LHCN-M2 (cell line): Measurements from ENCODE around the gene XRCC4. TPM values are rescaled to one million over a fixed set of nuclear protein-coding genes. Genes with fewer than 3 reads are reported as not detected.

Experiments
- DNase-seq: peaks from one replicate; pipeline ENCODE4 v3.0.0-alpha.2; 2012; ENCODE audit warnings: low read depth
- total RNA-seq: library from RNA; depleted of rRNA; stranded (reverse); fragments of >200 nt; gene quantifications from 2 replicates; pipeline ENCODE4 v1.2.3, GENCODE V29; 2014

The XRCC4 gene
- total RNA-seq, 1 experiment from 2014 or later, result 14.3 TPM

DNA sequence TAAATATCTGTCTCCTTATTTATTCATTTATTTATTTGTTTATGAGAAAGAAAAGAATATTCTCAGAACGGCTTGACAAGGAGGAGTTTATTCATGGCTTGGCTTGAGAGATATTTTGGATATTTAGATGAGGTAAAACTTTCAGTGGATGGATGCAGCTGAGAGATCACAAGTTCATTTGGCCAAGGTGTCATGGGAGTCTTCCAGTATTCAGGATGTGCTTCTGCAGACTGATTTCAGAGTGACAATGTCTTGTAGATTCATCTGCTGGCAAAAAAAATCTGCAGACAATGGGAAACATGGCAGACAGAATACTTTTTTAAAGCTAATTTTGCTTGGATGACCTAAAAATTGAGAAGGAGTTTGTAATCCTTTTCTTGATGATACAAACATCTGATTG lies 38.5 kb downstream of the XRCC4 start:
- no peak for DNase-seq

GRCh38 chr5:83118471-83118870 lies 41.1 kb downstream of the XRCC4 start:
- peak; percentile 27 for DNase-seq

- DNase-seq, result no peak
Measured at GRCh38 chr5:83118976-83119375, 41.6 kb downstream of the XRCC4 start.

- no peak for DNase-seq
Measured at GRCh38 chr5:83124593-83124992, 47.2 kb downstream of the XRCC4 start.

- DNase-seq, result no peak
Measured at GRCh38 chr5:83125560-83125959, 48.2 kb downstream of the XRCC4 start.

DNA sequence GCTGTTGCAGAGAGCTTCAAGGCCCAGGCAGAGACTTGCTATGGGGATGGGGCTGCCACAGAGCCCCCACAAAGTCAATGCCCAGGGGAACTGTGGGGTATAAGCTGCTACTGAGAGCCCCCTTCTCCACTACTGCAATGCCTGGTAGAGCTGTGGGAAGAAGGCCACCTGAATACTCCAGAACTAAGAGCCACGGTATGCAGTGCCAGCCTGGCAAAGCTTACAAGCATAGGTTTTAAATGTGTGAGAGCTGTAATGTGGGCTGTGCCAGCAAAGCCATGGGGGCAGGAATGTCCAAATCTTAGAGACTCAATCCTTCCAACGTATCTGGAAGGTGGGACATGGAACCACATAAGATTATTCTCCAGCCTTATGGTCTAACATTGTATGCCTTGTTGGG lies 49.2 kb downstream of the XRCC4 start:
- no peak for DNase-seq

DNA sequence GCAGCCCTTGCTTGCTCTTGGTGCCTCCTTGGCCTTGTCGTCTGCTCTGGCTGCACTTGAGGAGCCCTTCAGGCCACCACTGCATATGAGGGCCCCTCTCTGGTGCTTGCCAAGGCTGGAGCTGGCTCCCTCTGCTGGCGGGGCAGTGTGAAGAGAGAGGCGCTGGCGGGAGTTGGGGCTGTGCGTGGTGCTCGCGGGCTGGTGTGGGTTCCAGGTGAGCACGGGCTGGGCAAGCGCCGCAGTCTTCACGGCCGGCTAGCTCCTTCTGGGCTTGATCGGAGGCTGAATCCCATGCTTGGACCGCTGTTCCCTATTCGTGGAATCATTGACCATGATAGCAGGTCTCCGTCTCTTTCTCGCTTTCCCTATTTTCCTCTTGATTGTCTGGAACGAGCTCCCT lies 56.5 kb downstream of the XRCC4 start:
- no peak for DNase-seq

GRCh38 chr5:83142526-83142925 lies 65.2 kb downstream of the XRCC4 start:
- DNase-seq, result no peak

DNA sequence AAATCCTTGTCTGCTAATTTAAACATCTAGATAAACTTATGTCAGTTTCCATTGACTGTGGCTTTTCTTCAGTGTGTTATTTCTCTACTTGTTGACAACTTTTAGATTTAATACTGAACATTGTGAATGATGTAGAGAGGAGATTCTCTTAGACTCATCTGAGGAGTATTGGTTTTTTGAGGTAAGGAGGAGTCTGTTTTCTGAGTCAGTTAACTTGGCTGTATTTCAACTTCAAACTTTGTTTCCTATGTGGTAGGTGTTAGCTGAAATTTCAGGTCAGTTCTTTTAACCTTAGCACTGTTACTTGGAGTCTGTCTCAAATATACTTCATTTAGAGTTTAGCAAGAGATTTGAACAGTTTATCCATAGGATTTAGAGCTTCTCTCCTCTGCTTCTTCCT lies 67.9 kb downstream of the XRCC4 start:
- no peak for DNase-seq

GRCh38 chr5:83145882-83146331 lies 68.6 kb downstream of the XRCC4 start:
- DNase-seq, result peak; percentile 77

- DNase-seq, result no peak
Measured at GRCh38 chr5:83146441-83146840, 69.1 kb downstream of the XRCC4 start.

DNA sequence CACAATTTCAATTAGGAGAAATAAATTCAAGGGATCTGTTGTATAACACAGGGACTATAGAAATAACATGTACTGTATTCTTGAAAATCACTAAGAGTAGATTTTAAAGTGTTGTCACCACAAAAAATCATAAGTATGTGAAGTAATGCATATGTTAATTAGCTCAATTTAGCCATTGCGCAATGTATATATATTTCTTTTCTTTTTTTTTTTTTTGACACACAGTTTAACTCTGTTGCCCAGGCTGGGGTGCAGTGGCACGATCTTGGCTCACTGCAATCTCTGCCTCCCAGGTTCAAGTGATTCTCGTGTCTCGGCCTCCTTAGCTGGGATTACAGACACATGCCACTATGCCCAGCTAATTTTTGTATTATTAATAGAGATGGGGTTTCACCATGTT lies 70.2 kb downstream of the XRCC4 start:
- DNase-seq, result no peak

DNA sequence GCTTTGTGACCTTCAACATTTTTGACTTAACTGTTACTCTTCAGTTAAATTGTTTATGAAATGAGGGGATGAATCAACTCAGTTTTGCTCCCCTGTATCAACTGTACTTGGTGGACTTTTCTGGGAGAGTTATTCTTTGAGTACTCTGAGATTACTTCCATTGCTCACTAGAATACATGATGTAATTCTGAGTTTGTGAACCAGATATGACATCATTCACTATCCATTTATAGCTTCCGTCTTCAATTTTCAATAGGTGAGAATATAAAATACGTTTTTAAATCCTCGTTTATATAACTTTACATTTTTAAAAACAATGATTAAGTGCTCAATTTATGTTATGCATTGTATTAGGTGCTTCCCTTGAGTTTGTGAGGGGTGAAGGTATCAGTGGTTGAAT lies 71.0 kb downstream of the XRCC4 start:
- DNase-seq, result no peak

GRCh38 chr5:83149671-83150070 lies 72.3 kb downstream of the XRCC4 start:
- peak; percentile 41 for DNase-seq

- peak; percentile 19 for DNase-seq
Measured at GRCh38 chr5:83151821-83152220, 74.5 kb downstream of the XRCC4 start.

DNA sequence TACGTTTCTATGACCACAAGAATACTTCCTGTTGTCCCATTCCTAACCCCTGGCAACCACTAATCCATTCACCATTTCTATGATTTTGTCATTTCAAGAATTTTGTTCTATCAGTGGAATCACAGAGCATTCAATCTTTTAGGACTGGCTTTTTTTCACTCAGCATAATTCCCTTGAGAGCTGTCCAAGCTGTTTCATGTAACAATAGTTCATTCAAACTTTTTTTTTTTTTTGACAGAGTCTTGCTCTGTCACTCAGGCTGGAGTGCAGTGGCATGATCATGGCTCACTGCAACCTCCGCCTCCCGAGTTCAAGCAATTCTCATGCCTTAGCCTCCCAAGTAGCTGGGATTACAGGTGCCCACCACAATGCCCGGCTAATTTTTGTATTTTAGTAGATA lies 75.6 kb downstream of the XRCC4 start:
- peak; percentile 20 for DNase-seq

GRCh38 chr5:83156001-83156400 lies 78.7 kb downstream of the XRCC4 start:
- DNase-seq, result no peak

- DNase-seq, result no peak
Measured at GRCh38 chr5:83157163-83157562, 79.8 kb downstream of the XRCC4 start.

- DNase-seq, result peak; percentile 13
Measured at GRCh38 chr5:83162601-83163000, 85.3 kb downstream of the XRCC4 start.

GRCh38 chr5:83167538-83167937 lies 90.2 kb downstream of the XRCC4 start:
- no peak for DNase-seq

DNA sequence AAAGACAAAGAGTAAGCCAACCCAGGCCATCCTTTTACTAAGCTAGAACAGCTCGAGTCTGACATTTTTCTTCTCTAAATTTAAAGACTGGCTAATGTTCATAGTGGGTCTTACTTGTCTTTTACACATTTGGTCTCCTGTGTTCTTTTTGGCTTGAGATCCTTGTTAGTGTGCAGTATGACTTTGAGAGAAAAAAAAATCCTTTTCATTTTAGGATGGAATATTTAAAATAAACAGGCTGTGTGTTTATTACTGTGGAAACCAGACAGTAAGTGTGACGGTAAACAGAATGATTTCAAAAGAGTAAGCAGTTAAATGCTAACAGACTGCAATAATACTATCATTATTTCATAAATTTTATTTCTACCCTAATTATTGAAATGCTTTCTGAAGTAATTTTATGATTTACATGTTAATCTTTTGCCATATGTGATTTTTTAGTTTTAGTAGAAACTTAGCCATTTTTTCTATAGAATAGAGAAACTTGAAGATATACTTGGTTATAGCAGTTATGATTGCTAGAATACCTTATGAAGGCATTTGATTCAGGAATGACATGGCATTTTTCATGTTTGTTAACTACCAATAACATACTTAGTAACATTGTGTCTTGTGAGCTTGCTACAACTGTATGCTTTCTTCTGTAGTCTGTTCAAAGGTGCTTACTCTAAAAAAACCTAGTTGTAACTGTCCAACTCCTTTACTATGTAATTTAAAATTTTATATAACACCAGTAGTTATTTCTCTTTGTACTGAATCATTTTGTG lies 92.4 kb downstream of the XRCC4 start:
- DNase-seq, result no peak

- no peak for DNase-seq
Measured at GRCh38 chr5:83172011-83172410, 94.7 kb downstream of the XRCC4 start.

GRCh38 chr5:83172655-83173054 lies 95.3 kb downstream of the XRCC4 start:
- DNase-seq, result no peak

DNA sequence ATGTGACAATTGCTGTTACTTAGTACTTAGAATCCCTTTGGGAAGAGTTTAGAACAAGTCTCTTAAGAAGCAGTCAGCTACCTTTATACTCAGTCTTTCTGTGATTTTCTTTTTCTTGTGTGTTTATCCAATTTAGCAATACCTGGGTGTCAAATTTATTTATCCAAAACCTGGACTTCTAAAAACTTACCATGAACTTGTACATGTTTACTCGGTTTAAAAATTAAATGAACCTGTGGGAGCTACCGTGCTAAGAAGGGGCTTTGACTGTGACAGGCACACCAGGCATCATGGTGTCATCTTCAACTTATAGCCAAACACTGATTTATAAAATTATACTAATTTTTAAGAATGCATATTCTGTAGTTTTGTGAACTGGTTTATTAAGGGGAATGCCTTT lies 96.5 kb downstream of the XRCC4 start:
- no peak for DNase-seq
